Activated CD4-positive, alpha-beta T cell treated with anti-CD3 and anti-CD28 coated beads, Interleukin-2, amount 50 U/mL, for 1 hour (primary cell): ENCODE results near the gene PFKP.

Source experiments
- DNase-seq: peaks from one replicate; pipeline ENCODE4 v3.0.0-alpha.2; 2020

The PFKP gene

DNA sequence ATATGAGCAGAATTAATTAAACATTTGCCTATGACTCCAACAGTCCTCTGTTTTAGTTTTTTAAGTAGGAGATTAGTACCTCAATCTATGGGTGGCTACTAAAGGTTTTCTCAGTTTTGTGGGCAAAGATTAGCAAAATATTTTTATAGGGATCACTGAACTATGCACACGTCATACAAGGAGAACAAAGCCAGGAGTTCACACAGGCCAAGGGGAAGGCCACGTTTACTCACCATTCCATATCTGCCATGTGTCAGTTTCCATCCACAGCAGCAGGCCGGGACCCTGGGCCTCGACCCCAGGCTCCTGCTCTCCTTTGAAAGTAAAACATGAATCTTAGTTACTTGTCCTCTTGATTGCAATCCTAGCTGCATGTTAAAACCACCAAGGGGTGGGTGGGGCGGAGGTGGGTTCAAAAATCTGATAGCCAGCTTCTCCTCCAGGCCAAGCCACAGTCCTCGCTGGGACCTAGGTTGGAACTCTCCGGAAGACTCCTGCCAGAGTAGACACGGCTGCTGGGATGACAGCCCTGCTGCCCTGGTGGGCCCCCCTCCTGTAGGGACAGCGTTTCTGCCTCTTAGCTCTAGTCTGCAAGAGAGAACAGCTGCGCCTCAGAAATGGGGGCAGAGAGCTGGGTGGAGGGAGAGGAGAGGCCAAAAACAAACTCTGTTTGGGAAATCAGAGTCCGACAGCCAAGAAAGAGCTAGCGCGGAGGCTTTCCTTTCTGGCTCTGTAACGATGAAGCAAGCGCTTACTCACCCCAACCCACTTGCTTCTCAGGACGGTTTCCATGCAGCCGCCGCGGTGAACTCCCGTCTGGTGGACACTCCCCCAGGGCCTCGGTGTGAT is 69.6 kb downstream of the PFKP start:
- DNase-seq: no peak

DNA sequence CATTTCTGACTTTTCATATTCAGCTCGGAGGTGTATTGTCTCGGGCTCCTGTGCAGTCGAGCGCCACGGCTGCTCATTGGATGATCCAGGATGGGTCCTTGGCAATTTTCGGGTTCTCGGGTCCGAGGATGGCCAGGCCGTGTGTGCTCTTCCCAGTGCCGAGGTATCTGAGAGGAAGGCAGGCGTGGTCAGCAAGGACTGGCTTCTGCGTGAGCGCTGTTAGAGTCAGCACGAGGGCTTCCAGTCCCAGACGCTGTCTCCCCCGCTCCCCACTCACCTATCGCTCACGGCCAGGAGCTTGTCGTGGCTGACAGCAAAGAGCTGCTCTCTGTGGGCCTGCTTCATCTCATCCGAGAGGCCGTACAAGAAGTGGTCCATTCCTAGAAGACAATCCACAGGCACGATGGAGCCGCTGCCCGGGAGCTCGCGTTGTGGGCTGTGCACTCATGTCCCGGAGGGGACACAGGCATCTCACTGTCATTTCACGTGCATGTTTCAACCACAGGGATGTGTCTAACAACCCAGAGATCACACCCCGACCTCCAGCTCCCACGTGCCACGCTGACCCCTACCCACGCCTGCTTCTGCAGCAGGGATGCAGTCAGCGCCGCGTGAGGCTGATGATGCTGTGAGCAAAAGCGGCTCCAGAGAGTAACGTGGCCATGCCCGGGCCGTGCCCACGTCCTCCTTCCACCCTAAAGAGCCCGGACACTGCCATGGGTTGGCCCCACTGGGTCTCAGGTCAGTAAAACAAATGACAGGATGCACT is 70.8 kb downstream of the PFKP start:
- DNase-seq: no peak

DNA sequence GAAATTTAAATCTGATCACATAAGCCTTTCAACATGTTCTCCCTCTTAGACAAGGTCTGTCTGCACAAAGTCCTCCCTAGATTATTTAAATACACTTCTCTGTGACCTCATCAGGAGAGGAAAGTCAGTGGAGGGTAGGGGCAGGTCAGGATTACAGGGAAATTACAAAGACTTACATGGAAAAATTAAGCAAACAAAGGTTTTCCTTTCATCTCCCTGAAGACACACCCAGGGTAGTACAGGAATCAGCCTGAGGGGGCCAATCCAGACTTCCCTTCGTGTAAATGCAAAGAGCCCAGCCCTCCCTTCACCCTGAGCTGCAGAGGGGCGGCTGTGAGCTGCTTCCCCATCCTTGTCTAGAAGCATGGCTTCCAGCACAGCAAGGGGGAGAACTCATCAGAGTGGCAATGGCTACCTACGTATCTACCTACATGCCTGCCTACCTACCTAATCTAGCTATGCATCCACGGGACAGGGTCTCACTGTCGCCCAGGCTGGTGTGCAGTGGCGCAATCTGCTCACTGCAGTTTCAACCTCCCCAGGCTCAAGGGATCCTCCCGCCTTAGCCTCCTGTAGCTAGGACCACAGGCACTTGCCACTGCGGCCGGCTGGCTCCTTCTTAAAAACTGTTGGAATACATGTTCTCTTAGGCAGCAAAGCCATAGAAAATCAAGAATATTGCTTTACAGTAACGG is 72.0 kb downstream of the PFKP start:
- DNase-seq: no peak

DNA sequence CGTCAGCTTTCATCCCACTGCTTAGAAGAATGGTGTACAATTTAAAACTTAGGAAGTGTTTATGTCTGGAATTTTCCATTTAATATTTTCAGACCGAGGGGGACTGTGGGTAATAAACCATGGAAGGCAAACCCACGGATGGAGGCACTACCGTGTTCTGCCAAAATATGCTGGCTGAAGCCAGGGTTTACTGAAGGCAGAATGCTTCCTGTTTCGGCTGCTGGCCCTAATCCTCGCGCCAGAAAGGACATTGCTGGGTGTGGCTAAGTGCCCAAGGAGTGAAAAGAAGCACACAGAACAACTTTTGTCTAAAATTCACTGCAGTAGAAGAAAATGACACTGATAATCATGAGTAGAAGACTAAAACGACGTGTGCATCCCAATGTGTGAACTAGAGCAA is 72.9 kb downstream of the PFKP start:
- no peak for DNase-seq

DNA sequence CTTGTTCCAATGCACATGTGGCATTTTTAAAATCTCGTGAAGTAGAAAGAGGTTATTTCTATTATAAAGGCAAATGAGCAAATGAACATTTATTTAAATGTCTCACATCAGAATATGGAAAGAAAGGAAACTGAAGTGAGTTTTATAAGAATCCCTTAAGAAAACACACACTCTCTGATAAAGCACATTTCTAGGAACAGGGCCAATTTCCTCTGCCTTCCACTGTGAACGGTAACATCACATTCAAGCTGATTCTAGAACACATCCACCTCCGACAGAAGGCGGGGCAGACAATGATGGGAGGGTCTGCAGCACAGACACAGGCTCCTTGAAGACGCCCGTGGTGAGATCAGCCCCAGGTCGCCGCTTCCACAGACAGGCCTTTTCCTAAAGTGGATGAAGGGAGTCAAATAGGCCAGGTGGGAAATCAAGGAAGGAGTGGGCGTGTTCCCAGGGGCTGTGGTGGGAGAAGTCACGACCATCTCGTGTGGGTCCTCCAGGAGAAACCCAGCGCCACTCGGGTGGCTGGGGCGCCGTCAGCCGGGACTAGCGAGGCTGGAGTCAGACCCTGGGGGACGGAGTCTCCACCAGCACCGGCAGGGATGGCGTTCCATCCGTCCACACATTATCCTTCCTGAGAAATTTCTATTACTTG is 74.1 kb downstream of the PFKP start:
- no peak for DNase-seq

DNA sequence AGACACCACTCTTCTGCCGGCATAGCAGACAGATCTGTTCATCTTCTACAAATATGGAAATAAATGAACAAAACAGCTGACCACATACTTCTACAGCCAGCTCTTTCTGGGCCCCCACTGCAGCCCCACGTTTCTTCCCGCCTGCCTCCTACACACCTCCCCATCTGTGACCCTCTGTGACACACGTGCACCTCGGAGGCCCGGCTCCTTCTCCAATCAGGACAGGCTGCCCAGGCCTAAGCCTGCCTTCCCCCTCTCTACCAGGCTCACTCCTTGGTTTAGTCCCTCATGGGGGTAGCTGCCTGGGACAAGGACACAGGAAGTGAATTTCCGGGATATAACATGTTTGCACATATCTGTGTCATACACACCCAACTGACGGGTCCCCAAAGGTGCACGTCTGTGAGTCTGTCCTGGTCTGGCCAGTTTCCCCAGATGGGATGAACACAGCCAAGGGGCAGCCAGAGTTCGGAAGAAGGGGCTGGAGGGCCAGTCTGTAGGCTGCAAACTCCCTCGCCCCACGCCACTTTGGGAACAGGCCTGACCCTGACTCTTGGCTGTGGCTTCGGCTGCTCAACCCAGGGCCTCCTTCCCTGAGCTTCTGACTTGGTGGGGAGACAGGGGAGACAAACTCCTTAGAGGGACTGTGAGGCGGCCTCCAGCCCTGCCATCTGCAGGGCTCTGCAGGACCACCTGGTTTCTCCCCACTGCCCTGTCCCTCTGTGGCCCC is 75.0 kb downstream of the PFKP start:
- no peak for DNase-seq

DNA sequence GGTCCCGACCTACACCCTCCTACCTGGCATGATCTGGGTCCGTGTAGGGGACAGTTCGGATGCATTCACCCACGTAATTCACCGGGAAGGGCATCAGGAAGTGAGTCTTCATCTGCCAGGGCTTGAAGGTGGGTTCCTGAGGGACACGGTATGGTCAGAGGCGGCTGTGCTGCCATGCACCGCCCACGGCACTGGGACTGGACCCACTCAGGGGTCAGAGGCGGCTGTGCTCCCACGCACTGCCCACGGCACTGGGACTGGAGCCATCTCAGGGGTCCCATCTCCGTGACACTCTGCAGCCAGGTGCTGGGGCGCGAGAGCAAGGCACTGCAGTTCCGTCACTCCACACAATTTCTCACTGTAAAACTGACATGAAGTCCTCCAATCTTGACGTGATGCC is 76.0 kb downstream of the PFKP start:
- DNase-seq: no peak

DNA sequence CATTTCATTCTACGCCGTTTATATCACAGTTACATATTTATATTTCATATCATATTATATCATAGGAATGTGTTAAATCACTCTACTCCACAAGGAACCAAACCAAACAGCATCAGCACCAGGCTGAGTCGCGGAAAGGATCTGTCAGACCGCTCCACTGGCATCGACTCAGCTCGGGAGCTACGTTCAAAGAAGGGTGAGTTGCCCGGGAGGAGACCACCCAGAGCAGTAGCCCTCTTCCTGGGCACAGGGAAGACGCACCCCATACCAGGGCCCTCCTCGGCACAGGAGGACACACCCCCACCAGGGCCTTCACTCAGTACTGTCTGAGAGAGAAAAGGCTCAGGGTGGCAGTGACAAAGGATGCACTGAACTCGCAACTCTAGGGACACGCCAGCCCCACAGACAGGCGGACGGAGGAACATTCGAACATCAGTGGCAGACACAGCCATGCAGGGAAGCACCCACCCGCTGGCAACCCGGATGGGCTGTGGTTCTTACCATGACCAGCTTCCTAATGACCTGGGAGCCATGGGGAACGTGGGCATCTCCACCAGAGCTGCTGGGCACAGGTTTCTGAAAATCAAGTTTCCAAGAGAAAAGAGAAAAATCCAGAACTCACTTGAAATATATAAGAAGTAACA is 76.6 kb downstream of the PFKP start:
- no peak for DNase-seq

DNA sequence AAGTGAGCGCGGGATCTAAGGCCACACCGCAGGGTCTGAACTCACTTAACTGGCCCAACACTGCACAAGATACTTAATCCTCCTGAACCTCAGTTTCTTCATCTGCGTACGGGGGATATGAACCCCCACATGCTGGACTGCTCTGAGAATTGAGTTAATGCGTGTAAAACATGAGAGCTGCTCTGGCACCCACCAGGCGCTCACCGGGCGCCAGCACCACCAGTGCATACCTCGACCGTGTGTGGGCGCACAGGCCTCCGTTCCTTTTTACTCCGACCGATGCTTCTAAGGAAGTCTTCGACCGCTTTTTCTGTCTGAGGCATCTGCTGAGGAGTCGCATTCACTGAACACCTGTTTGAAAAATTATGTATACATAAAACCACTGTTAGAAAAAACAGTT is 78.0 kb downstream of the PFKP start:
- DNase-seq: no peak

DNA sequence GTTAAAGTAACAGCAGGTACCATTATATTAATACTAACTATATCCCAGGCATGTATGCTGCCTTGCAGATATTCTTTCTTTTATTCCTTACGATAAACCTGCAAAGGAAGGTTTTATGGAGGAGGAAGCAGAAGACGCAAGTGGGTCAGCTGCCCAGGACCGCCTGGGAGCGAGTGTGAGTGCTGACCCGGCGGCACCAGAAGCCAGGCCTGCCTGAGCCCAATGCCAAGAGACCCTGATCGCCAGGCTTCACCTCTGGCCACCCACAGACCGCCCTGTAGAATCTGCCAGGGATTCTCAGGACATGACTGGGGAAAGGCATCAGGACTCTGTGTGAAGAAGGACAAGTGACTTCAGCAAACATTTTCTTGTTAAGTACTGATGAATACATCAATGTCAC is 78.9 kb downstream of the PFKP start:
- DNase-seq: no peak

DNA sequence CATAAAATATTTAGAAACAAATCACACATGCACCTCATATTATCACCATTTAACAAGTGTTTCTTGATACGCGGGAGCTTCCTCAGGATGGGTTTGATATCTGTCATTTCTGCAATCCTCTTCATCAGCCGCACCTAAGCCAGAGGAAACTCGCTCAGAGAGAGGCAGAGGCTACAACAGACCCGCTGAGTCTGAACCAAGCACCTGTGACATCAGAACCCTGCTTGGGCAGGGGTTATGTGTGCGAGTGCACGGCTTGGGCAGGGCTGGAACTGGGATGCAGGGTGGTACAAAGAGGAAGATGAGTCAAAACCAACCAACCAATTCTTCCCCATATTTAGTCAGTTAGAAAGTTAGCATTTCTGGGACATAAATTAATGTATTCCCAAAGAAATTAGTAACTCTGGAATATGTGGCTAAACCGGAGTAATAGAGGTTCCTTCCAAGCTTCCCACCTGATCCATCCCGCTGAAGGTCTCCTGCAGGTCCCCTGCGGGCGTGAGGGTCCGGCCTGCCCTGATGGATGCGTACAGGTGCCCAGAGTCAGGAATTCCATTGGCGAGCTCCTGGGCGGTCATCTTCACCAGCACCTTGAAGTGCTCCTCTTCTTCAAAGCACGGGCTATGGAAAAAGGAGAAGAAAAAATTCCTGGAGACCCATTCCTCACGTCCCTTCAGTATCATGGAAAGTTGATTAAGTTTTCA is 79.9 kb downstream of the PFKP start:
- DNase-seq: no peak

DNA sequence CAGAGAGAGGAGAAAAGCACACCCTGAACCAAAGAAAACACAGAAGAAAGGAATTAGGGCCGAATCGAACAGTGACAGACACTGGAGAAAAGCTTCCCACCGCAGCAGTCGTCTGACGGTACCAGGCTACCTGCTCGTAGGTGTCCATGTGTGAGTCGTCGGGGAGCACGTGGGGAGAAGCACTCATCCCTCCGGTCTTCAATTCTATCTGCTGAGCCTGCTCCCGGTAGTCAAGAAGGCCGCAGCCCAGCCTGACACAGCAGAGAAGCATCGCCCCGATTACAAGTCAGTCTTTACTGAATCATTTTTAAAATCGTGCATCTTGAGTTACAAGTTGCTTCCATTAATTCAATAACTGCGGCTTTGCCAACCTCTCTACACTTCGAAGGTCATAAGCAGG is 80.7 kb downstream of the PFKP start:
- no peak for DNase-seq

DNA sequence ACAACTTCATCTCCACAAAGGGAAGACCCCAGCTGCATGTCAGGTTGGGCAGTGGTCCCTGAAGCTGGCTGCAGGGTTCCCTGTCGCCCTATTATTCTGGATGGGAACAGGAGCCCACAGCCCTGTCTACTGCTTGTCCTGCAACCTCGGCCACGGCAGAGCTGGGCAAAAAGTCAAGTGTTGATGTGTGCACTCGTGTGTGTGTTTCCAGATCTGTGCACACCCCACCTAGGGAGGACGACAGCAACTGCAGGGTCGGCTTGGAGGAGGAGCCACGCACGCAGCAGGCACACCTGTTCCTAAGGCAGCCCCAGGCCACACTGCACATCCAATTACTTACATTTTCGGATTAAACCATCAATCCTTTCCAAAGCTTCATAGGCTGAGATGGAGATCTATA is 81.6 kb downstream of the PFKP start:
- no peak for DNase-seq

DNA sequence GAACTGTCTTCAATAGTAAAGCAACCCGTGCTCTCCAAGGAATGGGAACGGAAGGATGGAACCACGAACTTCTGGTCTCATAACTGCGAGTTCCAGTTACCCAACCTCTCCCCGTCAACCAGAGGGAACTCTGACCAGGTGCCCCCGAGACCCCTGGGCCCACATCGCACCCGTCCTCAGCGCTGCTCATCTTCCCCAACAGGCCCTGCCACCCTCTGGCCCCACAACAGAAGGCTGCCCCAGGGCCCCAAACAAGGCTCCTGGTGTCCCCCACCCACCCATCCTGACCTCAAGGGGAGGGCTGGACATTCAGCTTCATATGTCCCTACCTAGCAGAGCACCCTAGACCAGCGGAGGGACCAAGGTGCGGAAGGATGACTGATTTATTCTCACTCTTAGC is 82.6 kb downstream of the PFKP start:
- DNase-seq: no peak

DNA sequence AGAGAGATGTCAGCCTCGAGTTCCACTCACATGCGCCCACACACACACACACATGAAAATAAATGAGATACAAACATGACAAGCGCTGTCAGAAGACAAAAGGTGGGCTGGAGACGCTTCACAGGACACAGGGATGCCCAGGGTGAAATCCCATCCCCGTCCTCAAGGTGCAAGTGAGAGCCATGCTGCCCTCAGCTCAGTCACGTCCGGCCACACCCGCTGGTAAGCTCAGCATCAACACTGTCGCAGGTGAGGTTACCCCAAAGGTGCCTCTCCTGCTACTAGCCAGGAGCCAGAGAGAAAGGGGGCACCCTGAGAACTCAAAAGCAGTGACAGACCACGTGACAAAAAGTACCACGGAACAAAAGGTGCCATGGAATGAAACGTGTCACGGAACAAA is 83.0 kb downstream of the PFKP start:
- no peak for DNase-seq

DNA sequence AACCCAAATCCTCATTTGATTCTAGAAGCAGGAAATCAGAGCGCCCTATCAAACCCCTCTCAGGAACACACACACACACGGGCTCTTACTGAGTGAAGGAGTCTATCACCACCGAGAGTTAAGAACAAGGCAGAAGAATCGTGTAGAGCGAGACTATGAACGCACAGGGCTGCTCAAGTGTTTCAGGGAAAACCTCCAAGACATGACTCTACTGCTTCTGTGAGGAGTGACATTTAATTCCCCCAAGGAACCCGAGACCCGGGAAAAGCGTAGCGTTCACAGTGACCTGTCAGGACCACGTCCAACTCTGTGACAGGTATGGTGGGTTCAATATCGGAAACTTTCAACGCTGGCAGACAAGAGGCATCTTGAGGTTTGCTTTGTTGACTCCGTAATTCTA is 83.6 kb downstream of the PFKP start:
- no peak for DNase-seq

DNA sequence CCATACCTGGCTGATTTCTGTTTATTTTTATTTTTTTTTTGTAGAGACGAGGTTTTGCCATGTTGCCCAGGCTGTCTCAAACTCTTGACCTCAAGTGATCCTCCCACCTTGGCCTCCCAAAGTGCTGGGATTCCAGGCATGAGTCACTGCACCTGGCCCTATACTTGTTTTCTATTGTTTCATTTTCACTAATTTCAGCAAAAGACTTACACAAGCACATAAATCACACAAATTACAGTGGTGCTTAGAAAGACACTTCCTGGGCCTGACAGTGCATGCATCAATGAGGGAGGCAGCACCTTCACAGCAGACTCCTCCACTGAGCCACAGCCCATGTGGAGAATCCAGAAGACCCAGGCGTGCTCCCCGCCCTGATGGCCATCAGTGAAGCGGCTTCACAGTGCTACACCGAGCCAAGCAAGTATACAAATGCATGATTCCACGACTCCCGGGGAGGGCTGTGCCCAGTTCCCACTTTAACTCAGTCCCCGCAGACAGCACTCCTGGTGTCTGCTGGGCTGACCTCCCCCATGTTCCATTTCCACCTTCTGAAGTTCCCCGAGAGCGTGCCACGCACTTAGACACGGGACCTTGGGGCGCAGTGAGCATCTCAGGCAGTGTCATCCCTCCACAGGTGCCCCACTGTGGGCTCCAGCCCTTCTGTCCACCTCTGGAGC is 84.7 kb downstream of the PFKP start:
- DNase-seq: no peak

DNA sequence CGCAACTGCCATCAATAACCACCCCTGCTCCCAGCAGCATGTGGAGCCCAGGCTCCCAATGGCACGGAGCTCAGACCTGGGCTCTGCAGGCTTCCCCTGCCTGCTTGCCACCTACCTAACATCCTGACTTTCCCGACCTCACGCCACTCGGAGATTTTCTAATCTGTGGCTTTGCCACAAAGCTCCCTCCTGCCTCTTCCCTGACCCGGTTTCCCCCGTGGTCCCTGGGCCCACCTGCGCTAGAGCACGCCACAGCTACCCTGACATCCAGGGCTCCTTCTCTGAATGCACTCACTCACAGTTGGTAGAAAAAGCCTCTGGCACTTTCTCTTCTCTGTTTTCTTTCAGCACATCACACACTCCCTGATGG is 85.2 kb downstream of the PFKP start:
- DNase-seq: no peak

DNA sequence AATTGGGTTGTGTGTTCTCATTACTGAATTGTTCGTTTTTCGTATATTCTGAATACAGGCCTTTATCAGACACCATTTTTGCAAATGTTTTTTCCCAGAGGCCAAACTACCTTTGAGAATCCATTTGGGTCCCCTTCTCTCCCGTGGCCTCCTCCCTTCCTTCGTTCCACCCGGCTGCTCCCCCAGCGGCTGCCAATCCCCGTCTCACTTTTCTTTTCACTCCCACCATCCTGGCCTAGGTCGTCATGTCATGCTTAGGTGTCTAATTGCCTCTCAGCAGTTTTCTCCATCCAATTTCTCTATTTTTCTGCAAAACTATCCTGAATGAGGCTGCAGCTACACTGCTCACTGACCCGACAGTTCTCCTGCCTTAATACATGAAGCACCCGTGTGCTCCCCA is 87.3 kb downstream of the PFKP start:
- no peak for DNase-seq

DNA sequence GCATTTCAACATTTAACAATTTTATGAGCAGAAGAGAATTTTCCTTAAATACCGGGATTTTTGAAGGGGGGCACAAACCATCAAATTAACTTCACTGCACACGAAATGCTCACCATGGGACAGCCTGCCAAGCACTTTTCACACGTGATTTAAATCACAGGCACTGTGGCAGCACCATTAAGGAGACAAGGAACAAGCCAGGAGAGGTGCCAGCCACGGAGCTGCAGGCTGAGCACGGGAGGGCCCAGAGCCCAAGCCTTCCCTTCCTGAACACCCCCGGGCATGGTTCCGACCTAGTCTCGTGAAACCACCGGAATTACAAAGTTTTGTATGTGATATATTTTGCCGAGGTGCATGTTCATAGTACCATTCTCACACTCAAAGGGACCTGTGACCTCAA is 91.8 kb downstream of the PFKP start:
- no peak for DNase-seq

DNA sequence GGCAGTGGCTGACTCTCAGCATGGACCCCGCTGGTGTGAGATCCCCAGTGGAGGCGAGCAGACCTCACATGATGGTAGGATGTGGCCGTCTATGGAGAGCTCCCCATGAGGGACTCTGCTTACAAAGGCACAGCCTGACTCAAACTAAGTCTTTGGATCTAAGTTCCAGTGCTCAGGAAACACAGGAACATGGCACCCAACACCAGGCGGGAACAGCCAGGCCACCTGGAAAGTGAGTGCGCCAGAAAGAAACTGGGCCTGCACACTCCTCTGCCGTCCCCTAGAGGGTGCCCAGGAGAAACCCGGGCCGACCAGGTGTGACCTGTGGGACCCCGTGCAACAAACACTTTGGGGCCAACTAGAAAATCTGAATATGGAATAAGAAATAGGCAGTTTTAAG is 95.2 kb downstream of the PFKP start:
- DNase-seq: no peak
